GM21515 (cell line): ENCODE data around the gene TFDP2.
"Not testable (repeated sequence)": the region's sequence is repeated elsewhere in the genome, so short reads cannot be mapped to it uniquely, and the experiment has no call there.

Source experiments
- ATAC-seq: cut with Tn5 transposase; IDR thresholded peaks from one replicate; pipeline ENCODE4 v1.9.1; 2021; ENCODE audit not compliant: unreplicated experiment

Gene TFDP2

GRCh38 chr3:142026333-142026732 is 123.0 kb downstream of the TFDP2 start:
- no peak for ATAC-seq

- peak; percentile 70 for ATAC-seq
Measured at GRCh38 chr3:142022381-142022780, 127.0 kb downstream of the TFDP2 start.

GRCh38 chr3:142021127-142021526 is 128.2 kb downstream of the TFDP2 start:
- ATAC-seq: no peak

GRCh38 chr3:142019794-142020320 is 129.5 kb downstream of the TFDP2 start:
- peak; percentile 58 for ATAC-seq

- ATAC-seq: no peak
Measured at GRCh38 chr3:142013993-142014392, 135.4 kb downstream of the TFDP2 start.

- no peak for ATAC-seq
Measured at GRCh38 chr3:142013326-142013980, 135.9 kb downstream of the TFDP2 start.

- ATAC-seq: no peak
Measured at GRCh38 chr3:142009029-142009428, 140.3 kb downstream of the TFDP2 start.

- no peak for ATAC-seq
Measured at GRCh38 chr3:142007710-142008399, 141.5 kb downstream of the TFDP2 start.

- ATAC-seq: not testable (repeated sequence)
Measured at GRCh38 chr3:142004957-142005356, 144.4 kb downstream of the TFDP2 start.

- ATAC-seq: no peak
Measured at GRCh38 chr3:142004025-142004424, 145.3 kb downstream of the TFDP2 start.

- no peak for ATAC-seq
Measured at GRCh38 chr3:142003291-142003690, 146.1 kb downstream of the TFDP2 start.

- ATAC-seq: no peak
Measured at GRCh38 chr3:142000325-142000870, 148.9 kb downstream of the TFDP2 start.

- ATAC-seq: no peak
Measured at GRCh38 chr3:141998669-141999290, 150.6 kb downstream of the TFDP2 start.

GRCh38 chr3:141996437-141996836 is 152.9 kb downstream of the TFDP2 start:
- no peak for ATAC-seq

- ATAC-seq: no peak
Measured at GRCh38 chr3:141994856-141995255, 154.5 kb downstream of the TFDP2 start.

- peak; percentile 65 for ATAC-seq
Measured at GRCh38 chr3:141992512-141992911, 156.8 kb downstream of the TFDP2 start.

GRCh38 chr3:141986548-141987107 is 162.7 kb downstream of the TFDP2 start:
- no peak for ATAC-seq

- no peak for ATAC-seq
Measured at GRCh38 chr3:141981084-141981483, 168.3 kb downstream of the TFDP2 start.

- no peak for ATAC-seq
Measured at GRCh38 chr3:141979050-141979671, 170.2 kb downstream of the TFDP2 start.

- ATAC-seq: not testable (repeated sequence)
Measured at GRCh38 chr3:141974777-141975176, 174.6 kb downstream of the TFDP2 start.

- ATAC-seq: no peak
Measured at GRCh38 chr3:141972399-141972798, 176.9 kb downstream of the TFDP2 start.
